ENCODE results near the gene FER.
"Not testable (repeated sequence)": the region's sequence is repeated elsewhere in the genome, so short reads cannot be mapped to it uniquely, and the experiment has no call there.

FER gene

GRCh38 chr5:108747111-108747773 is 455 bp upstream of the FER start:
- Histone ChIP-seq H3K9ac (ENCODE audit: low read length in 2 of 2) (peak overlapping the region; percentile 99 to 100), H3K4me1 (ENCODE audit: control insufficient read depth, insufficient read depth, low read length) (no peaks in the 10 kb centered on the region), H3K9me3 (ENCODE audit: control insufficient read depth in 2 of 2, low read length in 2 of 2) (no peaks in the 10 kb centered on the region), H3K36me3 (ENCODE audit: control insufficient read depth in 2 of 2, insufficient read depth in 2 of 2, low read length in 2 of 2) (no peaks in the 10 kb centered on the region), H3K4me3 (ENCODE audit: low read length in 2 of 2) (peak overlapping the region; percentile 86 to 98), H3K27me3 (ENCODE audit: control insufficient read depth in 1 of 2, insufficient read depth in 2 of 2, low read length in 2 of 2) (no peaks in the 10 kb centered on the region), H3K27ac (ENCODE audit: low read length) (peak overlapping the region; percentile 97)

GRCh38 chr5:108748401-108749127 is 867 bp downstream of the FER start:
- Histone ChIP-seq H3K9ac (ENCODE audit: low read length in 2 of 2) (peak overlapping the region; percentile 99 to 100), H3K4me1 (ENCODE audit: control insufficient read depth, insufficient read depth, low read length) (no peaks in the 10 kb centered on the region), H3K27ac (ENCODE audit: low read length) (peak overlapping the region; percentile 97), H3K27me3 (ENCODE audit: control insufficient read depth in 1 of 2, insufficient read depth in 2 of 2, low read length in 2 of 2) (no peaks in the 10 kb centered on the region), H3K9me3 (ENCODE audit: control insufficient read depth in 2 of 2, low read length in 2 of 2) (no peaks in the 10 kb centered on the region), H3K4me3 (ENCODE audit: low read length in 2 of 2) (peak overlapping the region; percentile 86 to 98), H3K36me3 (ENCODE audit: control insufficient read depth in 2 of 2, insufficient read depth in 2 of 2, low read length in 2 of 2) (no peaks in the 10 kb centered on the region)

GRCh38 chr5:108749128-108749861 is 1.6 kb downstream of the FER start:
- Histone ChIP-seq H3K9me3 (ENCODE audit: control insufficient read depth in 2 of 2, low read length in 2 of 2) (no peaks in the 10 kb centered on the region), H3K27ac (ENCODE audit: low read length) (peak overlapping the region; percentile 97), H3K9ac (ENCODE audit: low read length in 2 of 2) (peak overlapping the region; percentile 65 to 73), H3K4me3 (ENCODE audit: low read length in 2 of 2) (peak overlapping the region; percentile 86 to 88), H3K27me3 (ENCODE audit: control insufficient read depth in 1 of 2, insufficient read depth in 2 of 2, low read length in 2 of 2) (no peaks in the 10 kb centered on the region), H3K36me3 (ENCODE audit: control insufficient read depth in 2 of 2, insufficient read depth in 2 of 2, low read length in 2 of 2) (no peaks in the 10 kb centered on the region), H3K4me1 (ENCODE audit: control insufficient read depth, insufficient read depth, low read length) (no peaks in the 10 kb centered on the region)

GRCh38 chr5:108753331-108753730 is 5.6 kb downstream of the FER start:
- Histone ChIP-seq H3K9ac (ENCODE audit: low read length in 2 of 2) (no peak overlapping the region), H3K4me3 (ENCODE audit: low read length in 2 of 2) (peak overlapping the region in 1 of 2 donors; percentile 56), H3K27ac (ENCODE audit: low read length) (no peak overlapping the region), H3K27me3 (ENCODE audit: control insufficient read depth in 1 of 2, insufficient read depth in 2 of 2, low read length in 2 of 2) (no peaks in the 10 kb centered on the region), H3K4me1 (ENCODE audit: control insufficient read depth, insufficient read depth, low read length) (no peaks in the 10 kb centered on the region), H3K9me3 (ENCODE audit: control insufficient read depth in 2 of 2, low read length in 2 of 2) (no peaks in the 10 kb centered on the region), H3K36me3 (ENCODE audit: control insufficient read depth in 2 of 2, insufficient read depth in 2 of 2, low read length in 2 of 2) (no peaks in the 10 kb centered on the region)

- H3K4me3 ChIP-seq (ENCODE audit: low read length in 2 of 2), result peak overlapping the region in 1 of 2 donors; percentile 56
- H3K4me1 ChIP-seq (ENCODE audit: control insufficient read depth, insufficient read depth, low read length), result no peaks in the 10 kb centered on the region
- no peaks in the 10 kb centered on the region for H3K27me3 ChIP-seq (ENCODE audit: control insufficient read depth in 1 of 2, insufficient read depth in 2 of 2, low read length in 2 of 2)
- no peaks in the 10 kb centered on the region for H3K36me3 ChIP-seq (ENCODE audit: control insufficient read depth in 2 of 2, insufficient read depth in 2 of 2, low read length in 2 of 2)
- peak overlapping the region in 1 of 2 donors; percentile 30 for H3K9ac ChIP-seq (ENCODE audit: low read length in 2 of 2)
- H3K9me3 ChIP-seq (ENCODE audit: control insufficient read depth in 2 of 2, low read length in 2 of 2), result no peaks in the 10 kb centered on the region
- H3K27ac ChIP-seq (ENCODE audit: low read length), result no peak overlapping the region
Measured at GRCh38 chr5:108753877-108754276, 6.2 kb downstream of the FER start.

- H3K27me3 ChIP-seq (ENCODE audit: control insufficient read depth in 1 of 2, insufficient read depth in 2 of 2, low read length in 2 of 2), result no peaks in the 10 kb centered on the region
- H3K9me3 ChIP-seq (ENCODE audit: control insufficient read depth in 2 of 2, low read length in 2 of 2), result no peaks in the 10 kb centered on the region
- no peak overlapping the region for H3K9ac ChIP-seq (ENCODE audit: low read length in 2 of 2)
- H3K4me3 ChIP-seq (ENCODE audit: low read length in 2 of 2), result no peak overlapping the region
- H3K36me3 ChIP-seq (ENCODE audit: control insufficient read depth in 2 of 2, insufficient read depth in 2 of 2, low read length in 2 of 2), result no peaks in the 10 kb centered on the region
- H3K27ac ChIP-seq (ENCODE audit: low read length), result no peak overlapping the region
- H3K4me1 ChIP-seq (ENCODE audit: control insufficient read depth, insufficient read depth, low read length), result no peaks in the 10 kb centered on the region
Measured at GRCh38 chr5:108760512-108760911, 12.8 kb downstream of the FER start.

- Histone ChIP-seq H3K9ac (ENCODE audit: low read length in 2 of 2) (no peak overlapping the region), H3K27ac (ENCODE audit: low read length) (no peak overlapping the region), H3K9me3 (ENCODE audit: control insufficient read depth in 2 of 2, low read length in 2 of 2) (no peaks in the 10 kb centered on the region), H3K27me3 (ENCODE audit: control insufficient read depth in 1 of 2, insufficient read depth in 2 of 2, low read length in 2 of 2) (no peaks in the 10 kb centered on the region), H3K36me3 (ENCODE audit: control insufficient read depth in 2 of 2, insufficient read depth in 2 of 2, low read length in 2 of 2) (no peaks in the 10 kb centered on the region), H3K4me3 (ENCODE audit: low read length in 2 of 2) (no peak overlapping the region), H3K4me1 (ENCODE audit: control insufficient read depth, insufficient read depth, low read length) (no peaks in the 10 kb centered on the region)
Measured at GRCh38 chr5:108762660-108763059, 15.0 kb downstream of the FER start.

GRCh38 chr5:108763222-108763916 is 15.7 kb downstream of the FER start:
- H3K27ac ChIP-seq (ENCODE audit: low read length), result no peak overlapping the region

GRCh38 chr5:108765647-108766046 is 17.9 kb downstream of the FER start:
- H3K27ac ChIP-seq (ENCODE audit: low read length), result no peak overlapping the region
- no peak overlapping the region for H3K4me3 ChIP-seq (ENCODE audit: low read length in 2 of 2)
- no peaks in the 10 kb centered on the region for H3K36me3 ChIP-seq (ENCODE audit: control insufficient read depth in 2 of 2, insufficient read depth in 2 of 2, low read length in 2 of 2)
- H3K9me3 ChIP-seq (ENCODE audit: control insufficient read depth in 2 of 2, low read length in 2 of 2), result no peaks in the 10 kb centered on the region
- no peaks in the 10 kb centered on the region for H3K27me3 ChIP-seq (ENCODE audit: control insufficient read depth in 1 of 2, insufficient read depth in 2 of 2, low read length in 2 of 2)
- no peaks in the 10 kb centered on the region for H3K4me1 ChIP-seq (ENCODE audit: control insufficient read depth, insufficient read depth, low read length)
- no peak overlapping the region for H3K9ac ChIP-seq (ENCODE audit: low read length in 2 of 2)

More at GRCh38 chr5:108763222-108763916, 15.7 kb downstream of the FER start:
- Histone ChIP-seq H3K9me3 (ENCODE audit: control insufficient read depth in 2 of 2, low read length in 2 of 2) (no peaks in the 10 kb centered on the region), H3K27me3 (ENCODE audit: control insufficient read depth in 1 of 2, insufficient read depth in 2 of 2, low read length in 2 of 2) (no peaks in the 10 kb centered on the region), H3K9ac (ENCODE audit: low read length in 2 of 2) (no peak overlapping the region), H3K4me3 (ENCODE audit: low read length in 2 of 2) (no peak overlapping the region), H3K36me3 (ENCODE audit: control insufficient read depth in 2 of 2, insufficient read depth in 2 of 2, low read length in 2 of 2) (no peaks in the 10 kb centered on the region), H3K4me1 (ENCODE audit: control insufficient read depth, insufficient read depth, low read length) (no peaks in the 10 kb centered on the region)

GRCh38 chr5:108766916-108767315 is 19.2 kb downstream of the FER start:
- H3K4me1 ChIP-seq (ENCODE audit: control insufficient read depth, insufficient read depth, low read length); H3K36me3 ChIP-seq (ENCODE audit: control insufficient read depth in 2 of 2, insufficient read depth in 2 of 2, low read length in 2 of 2); H3K9me3 ChIP-seq (ENCODE audit: control insufficient read depth in 2 of 2, low read length in 2 of 2); H3K27me3 ChIP-seq (ENCODE audit: control insufficient read depth in 1 of 2, insufficient read depth in 2 of 2, low read length in 2 of 2); H3K27ac ChIP-seq (ENCODE audit: low read length); H3K9ac ChIP-seq (ENCODE audit: low read length in 2 of 2); H3K4me3 ChIP-seq (ENCODE audit: low read length in 2 of 2): not testable (repeated sequence)

All from stomach smooth muscle (tissue), 2 donors.